ENCODE measurements around the gene ME2.
A peak's percentile ranks its signal among the peaks of the same experiment; 100 is the strongest.
"Not testable (repeated sequence)": the region's sequence is repeated elsewhere in the genome, so short reads cannot be mapped to it uniquely, and the experiment has no call there.

Gene ME2

GRCh38 chr18:50849419-50849821, 29.5 kb upstream of the ME2 start:
- no peak overlapping the region for H3K4me3 ChIP-seq (ENCODE audit: control insufficient read depth, low read depth, low read length)
- DNase-seq (ENCODE audit: low read depth), result no peak
- TF ChIP-seq CTCF (conservative IDR thresholded peaks at IDR 0.05; ENCODE audit: control insufficient read depth, insufficient read depth, low read depth, low read length), result no peak

- no peak for TF ChIP-seq CTCF (conservative IDR thresholded peaks at IDR 0.05; ENCODE audit: control insufficient read depth, insufficient read depth, low read depth, low read length)
- no peak for DNase-seq (ENCODE audit: low read depth)
- no peak overlapping the region for H3K4me3 ChIP-seq (ENCODE audit: control insufficient read depth, low read depth, low read length)
Observed at GRCh38 chr18:50850307-50851065, 28.4 kb upstream of the ME2 start.

GRCh38 chr18:50853863-50854271, 25.1 kb upstream of the ME2 start:
- DNase-seq (ENCODE audit: low read depth), result peak; percentile 87
- no peak overlapping the region for H3K4me3 ChIP-seq (ENCODE audit: control insufficient read depth, low read depth, low read length)
- no peak for TF ChIP-seq CTCF (conservative IDR thresholded peaks at IDR 0.05; ENCODE audit: control insufficient read depth, insufficient read depth, low read depth, low read length)

GRCh38 chr18:50855976-50856757, 22.8 kb upstream of the ME2 start:
- no peak overlapping the region for H3K4me3 ChIP-seq (ENCODE audit: control insufficient read depth, low read depth, low read length)
- peak; percentile 46 for DNase-seq (ENCODE audit: low read depth)
- TF ChIP-seq CTCF (conservative IDR thresholded peaks at IDR 0.05; ENCODE audit: control insufficient read depth, insufficient read depth, low read depth, low read length), result no peak

GRCh38 chr18:50857166-50857565, 21.8 kb upstream of the ME2 start:
- peak; percentile 45 for DNase-seq (ENCODE audit: low read depth)
- not testable (repeated sequence) for H3K4me3 ChIP-seq (ENCODE audit: control insufficient read depth, low read depth, low read length)

- no peak overlapping the region for H3K4me3 ChIP-seq (ENCODE audit: control insufficient read depth, low read depth, low read length)
- TF ChIP-seq CTCF (conservative IDR thresholded peaks at IDR 0.05; ENCODE audit: control insufficient read depth, insufficient read depth, low read depth, low read length), result peak; percentile 2
- no peak for DNase-seq (ENCODE audit: low read depth)
Observed at GRCh38 chr18:50857694-50858093, 21.2 kb upstream of the ME2 start.

All from fibroblast of mammary gland (primary cell).